GM18858 (cell line): Measurements from ENCODE around the gene CBLB.
"Not testable (repeated sequence)": the region's sequence is repeated elsewhere in the genome, so short reads cannot be mapped to it uniquely, and the experiment has no call there.

Source experiments
- ATAC-seq: cut with Tn5 transposase; IDR thresholded peaks from one replicate; pipeline ENCODE4 v1.9.1; 2021; ENCODE audit not compliant: unreplicated experiment

Gene CBLB

DNA sequence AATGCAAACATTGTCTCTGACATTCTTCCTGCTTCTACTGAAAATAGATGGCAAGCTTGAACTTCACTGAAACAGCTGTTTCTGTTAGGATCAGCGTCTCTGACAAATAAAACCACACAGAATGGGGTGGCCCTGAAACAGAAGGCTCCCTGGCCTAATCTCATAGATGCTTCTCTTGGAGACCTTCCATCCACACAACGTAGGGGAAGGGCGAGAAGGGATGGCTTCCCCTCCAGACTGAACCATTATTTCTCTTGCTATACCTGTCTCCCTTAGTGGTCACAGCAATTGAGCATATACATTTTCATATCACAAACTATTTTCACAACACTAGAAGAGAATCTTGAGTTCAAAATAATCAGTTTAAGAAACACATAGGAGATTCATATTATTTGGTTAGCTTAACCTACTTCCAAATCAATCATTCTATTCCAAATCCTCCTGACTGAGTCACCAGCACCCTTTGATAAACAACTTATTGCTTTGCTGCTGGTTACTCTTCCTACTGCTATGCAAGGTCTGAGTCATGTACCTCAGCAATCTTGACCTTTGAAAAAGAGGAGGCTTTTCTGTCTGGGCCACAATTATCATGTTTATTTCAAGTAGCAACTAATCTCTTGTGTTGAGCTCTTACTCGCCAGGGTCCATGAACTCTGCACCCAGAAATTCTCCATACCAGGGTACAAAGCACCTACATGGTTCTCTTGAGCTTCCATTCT, 45.5 kb downstream of the CBLB start:
- no peak for ATAC-seq

DNA sequence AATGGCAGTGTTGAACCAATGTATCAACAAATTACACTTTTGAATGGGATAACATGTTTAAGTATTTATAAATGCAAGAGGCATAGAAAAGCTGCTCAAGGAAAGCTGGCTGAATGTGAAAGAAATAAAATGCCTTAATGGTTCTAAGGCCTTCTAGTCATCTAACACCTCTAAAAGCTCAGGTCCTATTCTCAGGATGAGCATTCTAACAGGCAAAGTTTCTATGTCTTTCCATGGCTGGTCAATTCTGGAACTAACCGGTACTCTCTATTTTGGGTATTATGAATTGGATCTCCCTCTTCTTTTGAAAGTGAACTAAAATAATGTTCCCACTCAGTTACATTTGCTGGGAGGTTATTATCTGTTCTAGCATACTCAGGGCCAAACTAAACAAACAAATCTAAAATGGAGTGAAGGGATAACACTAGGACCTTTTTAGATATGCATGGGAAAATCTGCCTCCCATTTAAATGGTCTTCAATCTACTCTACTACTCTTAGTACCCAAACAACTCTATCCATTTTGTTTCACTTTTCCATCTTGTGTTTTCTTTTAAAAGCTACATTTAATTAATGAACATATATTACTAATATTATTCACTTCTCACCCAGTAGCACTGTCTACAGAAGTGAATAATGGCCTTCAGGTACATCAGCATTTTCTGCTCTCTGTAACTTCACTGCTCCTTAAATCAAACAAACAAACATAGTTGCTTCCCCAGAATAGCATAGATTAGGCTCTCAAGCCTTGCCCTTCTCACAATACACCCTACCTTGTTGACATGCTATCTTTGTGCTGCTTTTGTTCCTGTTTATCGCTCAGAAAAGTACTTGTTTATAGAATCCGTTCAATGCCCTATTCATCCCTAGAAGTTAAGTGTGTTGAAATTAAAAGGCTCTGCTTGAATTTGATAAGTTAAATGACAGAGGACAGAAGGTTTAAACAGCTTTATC, 46.4 kb downstream of the CBLB start:
- ATAC-seq = no peak

DNA sequence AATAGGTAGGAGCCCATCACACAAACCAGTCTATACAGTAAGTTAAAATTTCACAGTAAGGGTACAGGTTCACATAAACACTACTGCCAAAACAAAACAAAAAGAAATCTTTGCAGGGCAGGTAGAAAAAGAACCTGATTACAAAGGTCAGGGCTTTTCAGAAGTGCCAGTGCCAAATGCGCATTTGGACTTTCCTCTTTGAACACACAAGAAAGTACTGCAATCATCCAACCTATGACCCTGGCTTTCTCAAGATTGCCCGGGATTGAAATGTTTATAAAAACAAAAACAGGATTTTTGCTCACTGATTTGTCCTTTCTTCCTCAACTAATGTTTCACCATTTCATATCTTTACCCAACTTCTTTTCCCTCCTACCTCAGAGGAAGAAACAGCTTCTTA, 47.4 kb downstream of the CBLB start:
- no peak for ATAC-seq

DNA sequence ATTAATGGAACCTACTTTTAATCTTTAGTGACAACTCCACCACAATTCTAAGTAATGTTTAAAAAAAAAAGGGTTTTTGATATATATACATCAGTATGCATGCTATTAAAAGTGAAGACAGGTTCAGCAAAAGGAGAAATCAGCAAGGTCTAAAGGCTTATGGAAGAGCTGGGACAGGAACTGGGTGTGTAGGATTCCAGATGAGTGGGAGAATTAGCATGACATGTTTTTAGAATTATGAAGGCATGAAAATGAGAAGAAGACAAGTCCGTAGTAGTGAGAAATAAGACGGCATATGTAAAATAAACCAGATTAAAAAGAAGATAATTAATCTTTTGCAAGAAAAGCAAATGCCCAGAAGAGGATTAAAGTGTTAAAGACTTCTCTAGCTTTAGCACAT, 52.0 kb downstream of the CBLB start:
- ATAC-seq = no peak

DNA sequence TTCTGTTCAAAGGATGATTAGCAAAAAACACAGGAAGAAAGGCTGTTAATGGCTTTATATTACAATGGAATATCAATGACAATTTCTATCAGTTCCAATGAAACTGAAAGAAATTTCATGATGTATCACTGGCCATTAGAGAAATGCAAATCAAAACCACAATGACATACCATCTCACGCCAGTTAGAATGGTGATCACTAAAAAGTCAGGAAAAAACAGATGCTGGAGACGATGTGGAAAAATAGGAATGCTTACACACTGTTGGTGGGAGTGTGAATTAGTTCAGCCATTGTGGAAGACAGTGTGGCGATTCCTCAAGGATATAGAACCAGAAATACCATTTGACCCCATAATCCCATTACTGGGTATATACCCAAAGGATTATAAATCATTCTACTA, 53.5 kb downstream of the CBLB start:
- ATAC-seq = not testable (repeated sequence)

DNA sequence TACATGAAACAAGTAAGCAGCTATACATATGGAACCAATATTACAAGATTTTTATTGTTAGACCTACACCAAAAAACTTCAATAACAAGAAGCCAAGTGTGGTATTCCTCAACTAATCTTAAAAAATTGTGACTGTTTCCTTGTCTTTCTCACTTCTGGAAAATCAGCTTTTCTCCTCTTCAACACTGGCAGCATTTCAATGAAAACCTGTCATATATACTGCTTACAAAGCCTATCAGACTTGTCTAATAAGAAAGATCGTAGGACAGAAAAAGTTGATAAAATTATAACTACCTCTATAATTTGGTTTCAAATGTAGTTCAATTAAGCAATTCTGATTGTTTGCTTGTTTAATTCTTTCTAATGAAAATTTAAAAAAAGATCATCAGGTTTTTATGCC, 55.1 kb downstream of the CBLB start:
- ATAC-seq = no peak

DNA sequence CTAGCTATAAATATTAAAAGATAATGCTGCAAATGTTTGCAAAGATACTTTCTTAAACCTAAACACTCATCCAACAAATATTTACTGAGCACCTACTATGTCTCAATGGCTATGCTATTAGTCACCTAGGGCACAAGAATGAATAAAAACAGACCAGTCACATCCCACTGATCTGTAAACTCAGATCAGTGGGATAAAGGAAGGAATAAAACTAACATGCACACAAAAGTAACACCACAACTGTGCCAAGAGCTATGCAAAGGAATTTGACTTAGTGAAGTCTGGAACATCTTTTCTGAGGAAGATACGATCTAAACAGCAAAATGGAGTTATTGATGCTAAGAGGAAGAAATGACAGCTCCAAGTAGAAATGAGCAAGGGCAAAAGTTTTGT, 56.6 kb downstream of the CBLB start:
- no peak for ATAC-seq

DNA sequence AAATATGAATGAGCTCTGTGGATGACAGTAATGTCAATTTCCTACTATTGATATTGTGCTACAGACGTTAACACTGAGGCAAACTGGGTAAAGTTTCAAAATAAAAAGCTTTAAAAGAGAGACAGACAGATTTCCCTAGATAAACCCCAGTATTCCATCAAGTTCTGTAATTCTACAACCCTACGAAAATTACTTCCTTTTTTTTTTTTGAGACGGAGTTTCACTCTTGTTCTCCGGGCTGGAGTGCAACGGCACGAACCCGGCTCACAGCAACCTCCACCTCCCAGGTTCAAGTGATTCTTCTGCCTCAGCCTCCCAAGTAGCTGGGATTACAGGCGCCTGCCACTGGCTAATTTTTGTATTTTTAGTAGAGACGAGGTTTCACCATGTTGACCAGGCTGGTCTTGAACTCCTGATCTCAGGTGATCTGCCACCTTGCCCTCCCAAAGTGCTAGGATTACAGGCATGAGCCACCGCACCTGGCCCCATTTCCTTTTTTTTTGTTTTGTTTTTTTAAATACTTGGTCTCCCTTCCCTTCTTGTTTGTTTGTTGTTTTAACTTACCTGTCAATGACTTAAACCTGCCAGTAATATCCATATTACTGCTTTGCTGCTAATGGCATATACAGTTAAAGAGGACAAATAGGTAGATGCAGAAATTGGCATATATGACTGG, 57.2 kb downstream of the CBLB start:
- no peak for ATAC-seq

DNA sequence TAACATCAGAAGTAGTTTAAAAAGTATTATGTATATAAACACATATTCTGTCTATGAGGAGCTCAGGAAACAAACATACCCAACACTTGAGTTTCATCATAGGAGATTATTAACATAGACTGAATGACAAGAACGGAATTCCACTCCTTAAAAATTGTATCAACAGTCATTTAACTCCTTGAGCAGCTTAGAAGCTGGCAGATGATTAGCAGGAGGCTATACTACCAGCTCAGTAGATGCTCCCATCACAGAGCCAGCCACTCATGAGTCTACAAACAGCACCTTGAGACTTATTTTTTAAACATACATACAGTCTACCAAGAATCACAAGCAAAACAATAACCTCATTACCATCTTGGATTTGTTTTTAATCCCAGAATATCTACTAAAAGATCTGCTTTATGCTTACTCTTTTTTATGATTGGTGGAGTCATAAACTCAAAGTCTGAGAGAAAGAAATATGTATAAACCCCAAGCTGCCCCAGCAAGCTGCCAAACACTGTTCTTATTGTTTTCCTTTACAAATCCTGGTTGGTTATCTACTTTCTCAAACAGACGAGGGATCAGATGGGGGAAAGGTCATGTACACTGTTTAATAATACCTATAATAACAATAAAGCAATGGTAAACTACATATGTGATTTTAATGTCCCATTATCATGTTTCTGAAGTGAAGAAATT, 59.5 kb downstream of the CBLB start:
- no peak for ATAC-seq

DNA sequence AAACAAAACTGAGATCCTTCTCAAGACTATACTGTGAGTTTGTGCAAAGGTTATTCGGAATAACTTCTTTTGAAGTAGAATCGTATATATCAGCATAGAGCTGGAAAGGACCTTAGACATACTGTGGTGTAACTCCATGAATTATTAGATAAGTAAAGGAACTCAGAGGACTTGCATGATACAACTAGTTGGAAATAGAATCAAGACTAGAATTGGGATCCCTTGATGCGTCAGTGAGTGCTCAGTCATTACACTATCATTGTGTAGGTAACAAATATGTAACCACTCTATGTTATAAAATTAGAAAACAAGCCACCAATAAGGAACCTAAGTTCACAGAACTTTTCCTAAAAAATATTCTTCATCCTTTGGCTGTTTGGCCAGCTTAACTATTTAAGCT, 61.1 kb downstream of the CBLB start:
- ATAC-seq = no peak

DNA sequence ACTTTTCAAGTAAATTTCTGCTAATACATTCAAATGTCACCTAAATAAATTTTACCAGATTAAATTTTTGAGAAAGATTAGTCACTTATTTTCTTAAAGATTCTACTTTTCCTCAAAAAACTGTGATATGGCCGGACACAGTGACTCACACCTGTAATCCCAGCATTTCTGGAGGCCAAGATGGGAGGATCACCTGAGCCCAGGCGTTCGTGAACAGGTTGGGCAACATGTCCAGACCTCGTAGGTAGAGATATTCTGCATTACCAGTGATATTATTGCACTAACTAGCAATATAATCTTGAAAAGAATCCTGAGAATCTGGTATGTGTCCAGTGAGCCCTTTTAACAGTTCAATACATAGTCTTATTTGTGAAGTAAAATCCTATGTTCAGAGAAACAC, 61.7 kb downstream of the CBLB start:
- no peak for ATAC-seq

DNA sequence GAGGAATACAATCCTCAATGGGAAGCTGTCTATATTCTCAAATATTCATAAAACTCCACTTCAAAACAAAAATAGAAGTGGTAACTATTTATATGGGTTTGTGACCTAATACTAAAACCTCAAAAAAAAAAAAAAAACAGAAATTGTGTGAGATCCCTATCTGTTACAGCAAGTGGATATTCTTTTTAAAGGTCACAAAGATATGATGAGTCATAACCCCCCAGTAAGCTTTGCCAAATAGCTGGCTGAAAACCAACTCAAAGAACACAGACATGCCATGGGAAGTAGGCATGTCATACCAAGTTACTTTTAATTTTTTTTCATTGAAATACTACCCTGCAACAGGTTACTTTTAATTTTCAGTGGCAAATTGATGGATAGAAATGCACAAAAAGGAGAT, 62.5 kb downstream of the CBLB start:
- ATAC-seq = peak; percentile 51

DNA sequence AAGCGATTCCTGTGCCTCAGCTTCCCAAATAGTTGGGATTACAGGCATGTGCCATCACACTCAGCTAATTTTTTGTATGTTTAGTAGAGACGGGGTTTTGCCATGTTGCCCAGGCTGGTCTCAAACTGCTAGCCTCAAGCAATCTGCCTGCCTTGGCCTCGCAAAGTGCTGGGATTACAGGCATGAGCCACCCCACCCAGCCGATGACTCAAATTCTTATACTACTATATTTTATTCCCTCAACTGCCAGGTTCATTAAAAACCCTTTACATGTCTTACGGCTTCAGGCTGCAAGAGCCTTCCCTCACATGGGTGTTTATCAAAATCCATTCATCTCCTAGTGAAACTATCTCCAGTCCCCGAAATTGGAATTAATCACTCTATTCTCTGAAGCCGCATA, 63.4 kb downstream of the CBLB start:
- ATAC-seq = no peak

DNA sequence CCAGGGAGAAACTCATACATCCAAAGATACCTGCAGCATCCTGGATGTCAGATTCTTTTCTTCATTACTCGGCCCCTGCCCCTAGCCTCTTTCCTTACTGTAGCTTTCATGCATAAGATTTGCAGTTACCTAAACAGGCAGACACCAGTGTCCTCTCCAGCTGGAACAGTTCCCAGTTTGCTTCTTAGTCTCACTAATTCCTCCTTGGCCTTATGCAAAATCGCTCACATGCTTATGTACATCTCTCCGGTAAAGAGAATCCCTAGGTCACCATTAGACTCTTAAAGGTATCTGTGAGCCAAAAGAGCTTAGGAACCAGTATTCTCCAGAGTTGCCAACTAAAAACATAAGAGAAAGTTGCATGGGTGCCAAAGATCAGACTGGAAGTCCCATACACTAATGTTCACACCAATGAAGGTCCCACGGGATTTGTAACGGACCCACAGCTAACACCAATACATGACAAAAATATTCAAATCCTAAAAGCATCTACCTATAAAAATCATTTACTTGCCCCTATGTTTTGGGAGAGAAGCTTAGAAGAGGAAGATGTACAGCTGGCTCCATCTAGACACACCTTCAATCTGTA, 66.6 kb downstream of the CBLB start:
- no peak for ATAC-seq

DNA sequence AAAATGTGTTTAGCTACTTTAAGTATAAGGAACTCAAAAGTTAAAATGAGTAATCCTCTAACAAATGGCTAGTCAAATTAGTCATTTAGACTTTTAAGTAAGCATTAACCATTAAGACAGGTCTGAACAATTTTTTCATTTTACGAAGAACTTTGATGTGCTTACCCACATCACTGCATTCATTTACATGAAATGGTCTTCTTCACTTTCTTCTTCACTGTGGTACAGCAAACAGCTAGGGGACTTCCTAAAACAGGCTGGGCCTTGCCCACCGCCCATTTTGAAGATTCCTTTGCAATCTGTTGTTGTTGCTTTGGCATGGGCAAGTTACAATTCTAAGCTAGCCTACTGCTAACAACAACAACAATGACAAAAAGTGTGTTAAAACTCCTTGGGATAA, 67.4 kb downstream of the CBLB start:
- peak; percentile 23 for ATAC-seq

DNA sequence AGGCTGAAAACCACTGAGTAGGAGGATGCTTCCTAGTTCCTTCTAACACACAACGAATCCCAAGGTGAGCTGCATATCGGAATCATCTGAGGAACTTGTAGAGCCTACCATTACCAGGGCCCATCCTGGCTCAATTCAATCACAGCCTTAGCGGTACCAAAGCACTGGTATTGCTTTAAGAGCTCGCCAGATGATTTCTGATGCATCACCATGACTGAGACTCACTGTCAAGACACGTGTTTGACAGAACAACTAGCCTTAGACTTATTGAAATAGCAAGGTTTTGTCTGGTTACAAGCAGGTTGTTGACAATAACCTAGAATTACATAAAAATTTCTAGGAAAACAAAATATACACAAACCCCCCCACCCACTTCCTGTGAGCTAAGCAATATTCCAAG, 68.5 kb downstream of the CBLB start:
- ATAC-seq = no peak

DNA sequence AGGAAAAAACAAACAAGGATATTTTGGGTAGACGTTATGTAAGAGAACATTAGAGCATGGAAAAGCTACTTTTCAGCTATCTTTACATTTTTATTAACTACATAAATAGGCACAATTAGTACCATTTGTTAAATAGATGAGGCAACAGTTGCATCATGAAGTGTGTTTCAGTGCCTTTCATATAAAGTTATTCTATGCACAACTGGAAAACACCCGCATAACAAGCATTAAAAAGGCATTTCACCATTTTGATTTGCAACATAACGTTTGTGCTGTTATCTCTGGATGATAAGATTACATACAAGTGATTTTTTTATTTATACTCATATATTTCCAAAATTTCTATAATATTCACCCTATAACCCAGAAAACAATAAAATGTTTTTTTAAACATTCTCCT, 69.5 kb downstream of the CBLB start:
- no peak for ATAC-seq

DNA sequence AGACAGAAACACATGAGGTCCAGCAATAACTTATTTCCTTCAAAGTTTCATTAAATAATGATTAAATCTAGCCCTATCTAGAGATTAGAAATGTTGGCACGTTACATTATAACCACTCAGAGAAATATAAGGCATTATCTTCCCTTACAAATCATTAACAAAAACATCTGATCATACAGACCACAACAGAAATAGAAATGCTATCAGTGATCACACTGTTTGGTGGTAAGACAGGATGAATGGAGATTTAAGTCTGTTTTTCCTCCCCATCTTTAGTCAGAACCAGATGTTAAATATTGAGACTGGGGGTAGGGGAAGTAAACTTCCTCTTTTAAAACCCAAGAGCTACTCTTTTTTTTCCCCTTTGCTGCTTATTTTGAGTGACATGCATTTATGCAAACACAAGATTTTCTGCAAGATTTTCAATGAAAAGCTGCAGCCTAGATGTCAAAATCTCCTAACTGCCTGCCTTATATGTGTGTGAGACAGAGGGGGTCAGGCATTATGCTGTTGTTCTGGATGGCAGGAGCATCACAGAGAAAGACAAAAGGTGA, 70.4 kb downstream of the CBLB start:
- peak; percentile 80 for ATAC-seq

DNA sequence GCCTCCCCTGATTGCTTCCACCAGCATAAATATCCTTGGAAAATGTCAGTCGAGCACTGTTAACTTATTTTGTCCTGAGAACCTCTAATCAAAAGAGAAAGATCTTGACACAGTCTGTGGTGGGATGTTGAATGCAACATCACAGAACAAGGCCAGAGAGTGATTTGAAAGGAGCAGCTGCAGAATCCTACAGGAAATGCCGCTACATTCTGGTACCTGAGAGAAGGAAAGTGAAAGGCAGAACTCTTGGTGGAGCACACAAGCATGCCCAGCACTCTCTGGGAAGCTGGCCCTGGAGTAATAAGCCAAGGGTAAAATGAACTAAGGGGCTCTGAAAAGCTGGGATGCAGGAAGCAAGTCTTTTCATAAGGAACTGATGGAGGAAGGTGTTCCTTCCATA, 75.8 kb downstream of the CBLB start:
- ATAC-seq = no peak

DNA sequence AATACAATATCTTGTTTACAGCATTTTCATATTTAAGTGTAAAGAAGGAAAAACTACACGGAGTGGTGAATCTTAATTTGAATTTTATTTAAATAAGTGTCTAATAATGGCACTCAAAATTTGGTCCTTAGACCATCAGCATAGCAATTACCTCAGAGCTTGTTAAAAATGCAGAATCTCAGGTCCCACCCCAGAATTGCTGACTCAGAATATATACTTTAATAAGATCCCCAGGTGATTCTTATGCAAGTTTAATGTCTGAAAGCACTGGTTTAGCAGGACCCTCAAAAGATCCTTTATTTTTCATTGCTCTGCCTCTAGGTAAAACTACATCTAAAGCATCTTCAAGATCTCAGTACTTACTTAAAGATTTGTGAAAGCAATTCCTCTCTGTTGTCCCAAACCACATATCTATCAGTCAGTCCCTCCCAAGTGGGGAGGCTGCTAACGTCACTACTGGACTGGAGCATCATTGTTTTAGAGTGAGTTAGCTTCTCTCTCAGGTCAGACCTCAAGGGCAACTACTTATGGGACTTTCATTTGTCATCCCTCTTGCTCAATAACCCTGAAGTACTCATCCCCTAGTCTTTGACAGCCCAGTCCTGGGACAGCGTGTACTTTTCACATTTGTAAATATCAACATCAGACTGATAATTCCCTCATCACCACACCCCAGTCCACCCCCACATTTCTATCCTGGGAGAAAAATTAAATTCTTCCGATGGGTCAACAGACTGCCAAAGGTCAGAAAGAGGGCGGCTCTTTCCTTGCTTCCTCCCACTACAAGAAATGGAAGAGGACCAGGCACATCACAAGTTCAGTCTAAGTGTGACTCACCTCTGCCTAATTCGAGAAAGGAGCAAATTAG, 76.7 kb downstream of the CBLB start:
- no peak for ATAC-seq
